K562 (cell line): ENCODE results near the gene ACADSB. TPM values are rescaled to one million over a fixed set of nuclear protein-coding genes. Genes with fewer than 3 reads are reported as not detected.

Source experiments
- ATAC-seq: fragments of 200-7000 bp; cut with Tn5 transposase; 3 replicates; pipeline ENCODE4 v1.9.1; 2020; ENCODE audit warnings: moderate library complexity
- BruUV-seq: library from RNA; stranded (reverse); fragments of 400-500 nt; replicated peaks from 2 replicates; lab custom pipeline; 2021; lab: Mats Ljungman, UMichigan
- CTCF ChIA-PET: fragments of 300-600 bp; formaldehyde crosslinking; extraction: SDS; loops from one replicate; lab custom pipeline; 2021; ENCODE audit warnings: low intra/inter-chr PET ratio; lab: Yijun Ruan, JAX
- POLR2A ChIA-PET: fragments of 300-600, 350-650 bp; sonication (Branson Sonifier 250); formaldehyde crosslinking; extraction: SDS; loops from one replicate; lab custom pipeline; 2021; ENCODE audit warnings: antibody characterized with exemption, inconsistent platforms; lab: Yijun Ruan, JAX
- DNase-seq, 4 experiments: peaks; one replicate each; pipeline versions ENCODE4 v3.0.0 to v3.0.0-alpha.2; 2011 to 2018; ENCODE audit warnings: low spot score in 3 of 4, mixed read lengths in 3 of 4; ENCODE audit errors: extremely low read depth in 1 of 4
- FAIRE-seq: peaks from 2 replicates; lab custom pipeline; 2011; peaks lifted over from hg19 to GRCh38; lab: Jason Lieb, UNC
- H2AFZ ChIP-seq: 2 replicates; pipeline ENCODE4 v1.6.0; 2011; ENCODE audit warnings: low read depth, low read length, control low read depth, inconsistent platforms
- H3K27ac ChIP-seq: fragments of 200-600 bp; 3 replicates; pipeline ENCODE4 v1.8.0; 2011; ENCODE audit warnings: low read depth, mild to moderate bottlenecking, control low read depth, inconsistent platforms, low read length, moderate library complexity, mixed read lengths; ENCODE audit errors: extremely low read depth
- H3K27me3 ChIP-seq, 2 experiments: fragments of 300-600 bp in 1 of 2; 2 replicates in 1 of 2; 3 replicates in 1 of 2; pipeline versions ENCODE4 v1.6.0 to v1.8.0; 2011; ENCODE audit warnings: inconsistent platforms in 2 of 2, low read length in 2 of 2, mild to moderate bottlenecking in 1 of 2, mixed read lengths in 1 of 2, moderate library complexity in 1 of 2; ENCODE audit not compliant: control insufficient read depth in 2 of 2, insufficient read depth in 2 of 2
- H3K36me3 ChIP-seq: fragments of 300-600 bp; 3 replicates; pipeline ENCODE4 v1.8.0; 2011; ENCODE audit warnings: mild to moderate bottlenecking, low read length, inconsistent platforms; ENCODE audit not compliant: control insufficient read depth, insufficient read depth
- H3K4me1 ChIP-seq, 2 experiments: fragments of 200-600 bp in 1 of 2; replicated peaks in 1 of 2; 2 replicates in 1 of 2; 3 replicates in 1 of 2; pipeline versions ENCODE4 v1.5.1 to v1.8.0; 2011; ENCODE audit warnings: inconsistent platforms in 2 of 2, low read length in 2 of 2, mild to moderate bottlenecking in 1 of 2, mixed read lengths in 1 of 2, moderate library complexity in 1 of 2; ENCODE audit not compliant: control insufficient read depth in 2 of 2, insufficient read depth in 2 of 2
- H3K4me2 ChIP-seq: 2 replicates; pipeline ENCODE4 v1.6.1; 2011; ENCODE audit warnings: low read length, control low read depth, inconsistent platforms, mixed read lengths; ENCODE audit not compliant: insufficient read depth
- H3K4me3 ChIP-seq: fragments of 200-600 bp; sonication (generic), shearing (Covaris generic); 2 replicates; pipeline ENCODE4 v1.5.1; 2016; ENCODE audit warnings: control low read depth, inconsistent platforms
- H3K79me2 ChIP-seq: fragments of 200-600 bp; 3 replicates; pipeline ENCODE4 v1.8.0; 2011; ENCODE audit warnings: low read length, inconsistent platforms; ENCODE audit not compliant: control insufficient read depth, insufficient read depth
- H3K9ac ChIP-seq, 2 experiments: 2 replicates each; pipeline versions ENCODE4 v1.6.0 to v1.6.1; 2011; ENCODE audit warnings: low read depth in 2 of 2, low read length in 2 of 2, control low read depth in 1 of 2, inconsistent platforms in 1 of 2, mild to moderate bottlenecking in 1 of 2, mixed read lengths in 1 of 2; ENCODE audit not compliant: insufficient read depth in 1 of 2
- H3K9me1 ChIP-seq: one replicate; pipeline ENCODE4 v1.6.0; 2011; ENCODE audit warnings: inconsistent platforms, mild to moderate bottlenecking, low read length, moderate library complexity; ENCODE audit not compliant: control insufficient read depth, insufficient read depth
- H3K9me3 ChIP-seq: replicated peaks from 2 replicates; pipeline ENCODE4 v1.5.1; 2011; ENCODE audit warnings: low read depth, low read length, inconsistent platforms; ENCODE audit not compliant: control insufficient read depth, insufficient read depth
- H4K20me1 ChIP-seq: replicated peaks from 2 replicates; pipeline ENCODE4 v1.6.1; 2011; ENCODE audit warnings: low read length, inconsistent platforms, mixed read lengths; ENCODE audit not compliant: control insufficient read depth, insufficient read depth
- ATF1 ChIP-seq, 2 experiments: fragments of 450-650 bp in 1 of 2; IDR thresholded peaks; 2 replicates each; pipeline ENCODE4 v1.6.1; 2016; ENCODE audit warnings: missing compliant biosample characterization in 1 of 2, missing genetic modification characterization in 1 of 2
- BCLAF1 ChIP-seq, 2 experiments: fragments of 450-650 bp in 1 of 2; IDR thresholded peaks; 2 replicates each; pipeline ENCODE4 v1.6.1; 2011 to 2017; ENCODE audit warnings: low read depth in 2 of 2, antibody characterized with exemption in 1 of 2, borderline replicate concordance in 1 of 2, low read length in 1 of 2, mild to moderate bottlenecking in 1 of 2, mixed read lengths in 1 of 2; ENCODE audit not compliant: control insufficient read depth in 1 of 2
- IFI16 ChIP-seq: fragments of 250-450 bp; sonication (Bioruptor Pico); IDR thresholded peaks from 2 replicates; pipeline ENCODE4 v2.1.2; 2022; ENCODE audit warnings: mild to moderate bottlenecking, inconsistent platforms
- MBD2 ChIP-seq: sonication (generic); IDR thresholded peaks from 2 replicates; pipeline ENCODE4 v1.6.1; 2016; ENCODE audit warnings: low read depth, borderline replicate concordance
- RAD51 ChIP-seq: fragments of 450-650 bp; IDR thresholded peaks from 2 replicates; pipeline ENCODE4 v1.7.1; 2016; ENCODE audit warnings: low read depth, mild to moderate bottlenecking, borderline replicate concordance
- SRF ChIP-seq, 2 experiments: fragments of 250-450, 450-650 bp in 1 of 2; sonication (Bioruptor Pico) in 1 of 2; sonication (generic) in 1 of 2; formaldehyde crosslinking; IDR thresholded peaks; 2 replicates each; pipeline versions ENCODE4 v1.5.0 to v1.5.1; 2020 to 2022; ENCODE audit warnings: mild to moderate bottlenecking in 1 of 2, missing genetic modification reagents in 1 of 2
- WGBS: fragments of 100-300 bp; shearing (Covaris generic); methylation state at CpG from one replicate; pipeline ENCODE4 v1.1.6; 2016; ENCODE audit warnings: low coverage, mixed read lengths; ENCODE audit not compliant: insufficient coverage; ENCODE audit errors: missing lambda C conversion rate; 5-methylcytosine and 5-hydroxymethylcytosine counted together
- in situ Hi-C: fragments of 300-500 bp; cut with MboI; formaldehyde crosslinking; loops from 4 replicates; pipeline ENCODE4 v1.15.0; 2018; ENCODE audit warnings: inconsistent platforms, mixed read lengths
- intact Hi-C: fragments of 100-400 bp; cut with micrococcal nuclease; formaldehyde crosslinking; loops from 2 replicates; pipeline ENCODE4 v1.14.2; 2022
- polyA plus RNA-seq, 8 experiments: library from polyadenylated mRNA; depleted of rRNA in 4 of 8; stranded (reverse) in 5 of 8; unstranded in 3 of 8; fragments of >200 nt; fragmentation: Nextera tagmentation in 2 of 8; fragmentation: Illumina TruSeq in 1 of 8; extraction: Ambion mirVana in 2 of 8; extraction: Trizol in 1 of 8; gene quantifications; 2 replicates each; pipeline versions ENCODE4 v1.2.1 to v1.2.3, GENCODE V29; 2011 to 2014; ENCODE audit warnings: inconsistent platforms in 1 of 8, missing spikeins in 1 of 8
- total RNA-seq, 7 experiments: library from RNA; depleted of rRNA in 6 of 7; stranded (reverse); fragments of >200 nt in 6 of 7; fragmentation: Illumina TruSeq in 2 of 7; extraction: Trizol in 2 of 7; gene quantifications; 2 replicates each; pipeline versions ENCODE4 v1.2.1 to v1.2.3, GENCODE V29; 2011 to 2021; ENCODE audit warnings: low replicate concordance in 1 of 7
- TF ChIP-seq, protein P1 (sequence below), 3 experiments: IDR thresholded peaks in 2 of 3; conservative IDR thresholded peaks in 1 of 3; 2 replicates each; pipeline ENCODE4 v1.5.1; 2011 to 2012; ENCODE audit warnings: low read length in 3 of 3, mild to moderate bottlenecking in 3 of 3, control low read depth in 2 of 3, improper control_type of control experiment in 1 of 3, inconsistent platforms in 1 of 3, low read depth in 1 of 3, mixed read lengths in 1 of 3, moderate library complexity in 1 of 3; ENCODE audit not compliant: insufficient read depth in 2 of 3

Gene ACADSB
- total and polyA plus RNA-seq, 9 of the 15 experiments (the other 6 are each of a cell fraction or from before 2014, with no cell fraction given) = 2.9 to 9.1 (median 5.8) TPM

- peaks cover 0 to 4% of the 10 kb centered on the region in 2 experiments; a peak in 2 of 5 replicates for H3K4me1 ChIP-seq
- H2AFZ ChIP-seq = no peak overlapping the region
- FAIRE-seq = no peak
- H3K27me3 ChIP-seq = no peaks in the 10 kb centered on the region
- intact Hi-C loops = no loop called here
- no peak for DNase-seq
- CTCF ChIA-PET = no interaction called here
- no peak overlapping the region for H3K27ac ChIP-seq
- H3K4me2 ChIP-seq = no peak overlapping the region
- no peaks in the 10 kb centered on the region for H3K9me3 ChIP-seq
- no peak for ATAC-seq
- peaks cover 5% of the 10 kb centered on the region; the same call in 1 of the 3 replicates for H3K79me2 ChIP-seq
- TF ChIP-seq, protein P1, sequence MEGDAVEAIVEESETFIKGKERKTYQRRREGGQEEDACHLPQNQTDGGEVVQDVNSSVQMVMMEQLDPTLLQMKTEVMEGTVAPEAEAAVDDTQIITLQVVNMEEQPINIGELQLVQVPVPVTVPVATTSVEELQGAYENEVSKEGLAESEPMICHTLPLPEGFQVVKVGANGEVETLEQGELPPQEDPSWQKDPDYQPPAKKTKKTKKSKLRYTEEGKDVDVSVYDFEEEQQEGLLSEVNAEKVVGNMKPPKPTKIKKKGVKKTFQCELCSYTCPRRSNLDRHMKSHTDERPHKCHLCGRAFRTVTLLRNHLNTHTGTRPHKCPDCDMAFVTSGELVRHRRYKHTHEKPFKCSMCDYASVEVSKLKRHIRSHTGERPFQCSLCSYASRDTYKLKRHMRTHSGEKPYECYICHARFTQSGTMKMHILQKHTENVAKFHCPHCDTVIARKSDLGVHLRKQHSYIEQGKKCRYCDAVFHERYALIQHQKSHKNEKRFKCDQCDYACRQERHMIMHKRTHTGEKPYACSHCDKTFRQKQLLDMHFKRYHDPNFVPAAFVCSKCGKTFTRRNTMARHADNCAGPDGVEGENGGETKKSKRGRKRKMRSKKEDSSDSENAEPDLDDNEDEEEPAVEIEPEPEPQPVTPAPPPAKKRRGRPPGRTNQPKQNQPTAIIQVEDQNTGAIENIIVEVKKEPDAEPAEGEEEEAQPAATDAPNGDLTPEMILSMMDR (IDR thresholded peaks at IDR 0.05 in 2 of 3, conservative IDR thresholded peaks at IDR 0.05 in 1 of 3; ENCODE audit: insufficient read depth in 2 of 3, low read depth in 1 of 3, low read length in 3 of 3) = no peak
- no peak for TF ChIP-seq RAD51
- TF ChIP-seq ATF1 (CRISPR knock-in tag; IDR thresholded peaks at IDR 0.05) = no peak
- no peak for TF ChIP-seq ATF1 (tag; IDR thresholded peaks at IDR 0.05)
- TF ChIP-seq MBD2 = no peak
- no peak for TF ChIP-seq IFI16 (CRISPR knock-in tag)
- no peak for TF ChIP-seq SRF (CRISPR knock-in tag; IDR thresholded peaks at IDR 0.05)
- no peak for TF ChIP-seq BCLAF1 (IDR thresholded peaks at IDR 0.05; ENCODE audit: borderline replicate concordance in 1 of 2, control insufficient read depth in 1 of 2, low read depth in 2 of 2, low read length in 1 of 2)
- no peaks in the 10 kb centered on the region for H3K9me1 ChIP-seq
- 98% methylated on average over 5 of the region's 6 CpGs for WGBS
- no peaks in the 10 kb centered on the region for H4K20me1 ChIP-seq
- peaks cover 37% of the 10 kb centered on the region; the same call in 2 of the 3 replicates for H3K36me3 ChIP-seq
- H3K9ac ChIP-seq = no peak overlapping the region
- in situ Hi-C loops = no loop called here
- no TSS peak for BruUV-seq
- POLR2A ChIA-PET = interaction anchor here (1.9 kb wide), 1 partner anchor 13 kb away, joined by 7 read pairs; no protein-coding TSS in a partner anchor
- no peak overlapping the region for H3K4me3 ChIP-seq
These were observed 22.5 kb upstream of the ACADSB start for GRCh38 chr10:122986335-122986734.
